ENCODE data around the gene PRAME. TPM values are rescaled to one million over a fixed set of nuclear protein-coding genes. Genes with fewer than 3 reads are reported as not detected.
"Not testable (repeated sequence)": the region's sequence is repeated elsewhere in the genome, so short reads cannot be mapped to it uniquely, and the experiment has no call there.

The PRAME gene
- total RNA-seq, 1 donor from 2014 or later = not detected

GRCh38 chr22:22531770-22532546, 27.1 kb downstream of the PRAME start:
- DNase-seq = no peak
- intact Hi-C loops (cut with micrococcal nuclease) = no loop called here
- ATAC-seq = no peak

- ATAC-seq (no peak), DNase-seq (no peak)
- intact Hi-C loops (cut with micrococcal nuclease) = no loop called here
Measured at GRCh38 chr22:22528780-22529179, 30.3 kb downstream of the PRAME start.

- DNase-seq = no peak
- intact Hi-C loops (cut with micrococcal nuclease) = no loop called here
- ATAC-seq = no peak
Measured at GRCh38 chr22:22527312-22527711, 31.8 kb downstream of the PRAME start.

GRCh38 chr22:22526125-22526912, 32.7 kb downstream of the PRAME start:
- intact Hi-C loops (cut with micrococcal nuclease) = no loop called here
- DNase-seq = no peak
- no peak for ATAC-seq

GRCh38 chr22:22523494-22523893, 35.6 kb downstream of the PRAME start:
- DNase-seq (no peak), ATAC-seq (no peak)

GRCh38 chr22:22521631-22522030, 37.4 kb downstream of the PRAME start:
- ATAC-seq = no peak
- intact Hi-C loops (cut with micrococcal nuclease) = no loop called here
- DNase-seq = no peak

More at GRCh38 chr22:22523494-22523893, 35.6 kb downstream of the PRAME start:
- intact Hi-C loops (cut with micrococcal nuclease) = no loop called here

GRCh38 chr22:22520667-22521602, 38.1 kb downstream of the PRAME start:
- ATAC-seq (no peak), DNase-seq (no peak)
- intact Hi-C loops (cut with micrococcal nuclease) = no loop called here

GRCh38 chr22:22520020-22520656, 38.9 kb downstream of the PRAME start, which contains the start of gene ZNF280A:
Gene ZNF280A (minus strand): TSS chr22:22520270. CDS start chr22:22515630, 4,640 bp downstream.
- no peak for DNase-seq
- intact Hi-C loops (cut with micrococcal nuclease) = no loop called here
- peak; percentile 41 for ATAC-seq

GRCh38 chr22:22519591-22519990, 39.5 kb downstream of the PRAME start:
- intact Hi-C loops (cut with micrococcal nuclease) = no loop called here
- DNase-seq (no peak), ATAC-seq (no peak)

GRCh38 chr22:22516992-22517391, 42.1 kb downstream of the PRAME start:
- intact Hi-C loops (cut with micrococcal nuclease) = no loop called here

GRCh38 chr22:22515890-22516289, 43.2 kb downstream of the PRAME start:
- ATAC-seq = no peak
- intact Hi-C loops (cut with micrococcal nuclease) = no loop called here
- no peak for DNase-seq

More at GRCh38 chr22:22516992-22517391, 42.1 kb downstream of the PRAME start:
- DNase-seq (no peak), ATAC-seq (no peak)

- DNase-seq; ATAC-seq; intact Hi-C loops (cut with micrococcal nuclease): not testable (repeated sequence)
Measured at GRCh38 chr22:22514431-22514830, 44.6 kb downstream of the PRAME start.

GRCh38 chr22:22513619-22514018, 45.4 kb downstream of the PRAME start:
- DNase-seq (no peak), ATAC-seq (no peak)
- intact Hi-C loops (cut with micrococcal nuclease) = no loop called here

GRCh38 chr22:22512951-22513350, 46.1 kb downstream of the PRAME start:
- no peak for DNase-seq
- intact Hi-C loops (cut with micrococcal nuclease) = no loop called here
- ATAC-seq = no peak

- ATAC-seq; DNase-seq; intact Hi-C loops (cut with micrococcal nuclease): not testable (repeated sequence)
Measured at GRCh38 chr22:22510833-22511232, 48.2 kb downstream of the PRAME start.

- intact Hi-C loops (cut with micrococcal nuclease); DNase-seq; ATAC-seq: not testable (repeated sequence)
Measured at GRCh38 chr22:22509912-22510311, 49.2 kb downstream of the PRAME start.

GRCh38 chr22:22508274-22509176, 50.5 kb downstream of the PRAME start, which contains the start of gene ZNF280B:
Gene ZNF280B (minus strand): TSS chr22:22508742. CDS start chr22:22489398, 19,344 bp downstream.
- intact Hi-C loops (cut with micrococcal nuclease) = no loop called here
- DNase-seq (peak; percentile 79), ATAC-seq (peak; percentile 95)

Measured in left ventricle myocardium superior (tissue), 1 donor.